HG02852 (cell line): Measurements from ENCODE around the gene ENOPH1.
"Not testable (repeated sequence)": the region's sequence is repeated elsewhere in the genome, so short reads cannot be mapped to it uniquely, and the experiment has no call there.

Experiments used
- ATAC-seq: cut with Tn5 transposase; IDR thresholded peaks from one replicate; pipeline ENCODE4 v1.9.1; 2021; ENCODE audit warnings: mild to moderate bottlenecking, moderate library complexity; ENCODE audit not compliant: unreplicated experiment

Gene ENOPH1

DNA sequence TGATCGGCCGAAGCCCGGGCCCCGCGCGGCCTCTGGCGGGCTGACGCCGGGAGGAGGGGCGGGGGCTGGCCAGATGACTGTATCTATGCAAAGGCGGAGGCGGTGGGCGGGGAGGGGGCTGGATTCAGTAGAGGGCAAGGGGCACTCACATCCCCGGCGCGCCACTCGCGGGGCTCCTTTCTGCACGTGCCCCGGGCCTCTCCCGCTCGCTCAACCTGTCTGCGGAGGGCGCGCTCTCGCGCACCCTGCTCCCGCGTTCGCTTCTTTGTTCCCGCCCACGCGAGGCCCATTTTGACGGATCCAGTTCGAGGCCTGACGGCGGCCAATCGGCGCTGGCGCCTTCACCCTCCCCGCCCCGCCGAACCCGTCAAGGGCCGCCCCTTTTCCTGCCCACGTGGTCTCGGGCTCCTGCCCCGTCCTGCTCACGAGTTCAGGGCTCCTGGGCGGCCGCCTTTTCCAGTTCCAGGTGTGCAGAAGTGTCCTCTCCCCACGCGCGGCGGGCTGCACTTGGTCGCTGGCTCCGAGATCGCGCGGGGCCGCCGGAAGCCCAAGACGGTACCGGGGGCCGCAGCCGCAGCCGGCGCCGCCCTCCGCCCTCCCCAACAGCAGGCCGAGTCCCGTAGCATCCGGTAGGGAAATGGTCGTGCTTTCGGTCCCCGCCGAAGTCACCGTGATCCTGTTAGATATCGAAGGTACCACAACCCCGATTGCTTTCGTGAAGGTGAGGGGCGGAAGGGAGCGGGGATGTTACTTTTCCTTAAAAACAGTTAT is at the start of gene ENOPH1, which contains the start of gene HNRNPDL:
Gene ENOPH1, plus strand, starts transcription at position 398 of the 771 bp plus-strand sequence. Its CDS starts 240 bp downstream, at position 638.
Gene HNRNPDL, minus strand, starts transcription at position 270 of the 771 bp plus-strand sequence. CDS start 772 bp downstream, outside the sequence.
- peak; percentile 74 for ATAC-seq

DNA sequence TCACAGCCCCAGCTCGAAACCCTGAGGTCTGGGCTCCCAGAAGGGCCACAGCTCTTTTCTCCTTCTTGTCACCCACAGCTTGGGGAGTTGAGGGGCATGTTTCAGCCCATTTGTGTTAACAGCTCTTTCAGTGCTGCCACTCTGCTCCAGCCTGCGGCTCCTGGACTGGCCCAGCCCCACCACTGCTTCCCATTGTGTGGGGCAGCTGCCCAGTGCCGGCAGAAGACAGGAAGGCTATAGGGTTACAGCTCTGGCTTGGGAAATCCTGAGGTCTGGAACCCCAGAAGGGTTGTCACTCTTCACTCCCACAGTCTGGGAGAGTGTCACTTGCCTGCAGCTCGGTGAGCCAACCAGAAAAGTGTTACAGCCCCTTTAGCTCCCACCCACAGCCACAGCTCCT is 49.6 kb upstream of the ENOPH1 start:
- no peak for ATAC-seq

DNA sequence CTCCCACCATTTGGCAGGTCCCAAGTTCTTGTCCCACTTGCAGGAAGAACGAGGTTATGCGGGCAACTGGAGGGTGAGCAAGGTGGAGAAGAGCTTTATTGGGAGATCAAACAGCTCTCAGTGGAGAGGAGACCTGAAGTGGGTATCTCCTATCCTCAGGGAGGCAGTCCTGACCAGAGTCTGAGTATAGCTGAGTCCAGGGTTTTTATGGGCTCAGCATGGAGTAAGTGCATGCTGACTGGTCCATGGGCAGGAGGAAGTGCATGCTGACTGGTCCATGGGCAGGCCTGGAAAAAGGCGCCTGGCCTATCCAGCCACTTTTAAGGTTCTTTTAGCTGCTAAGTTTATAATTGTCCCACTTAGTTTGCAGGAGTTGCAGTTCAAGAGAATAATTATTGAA is 49.2 kb upstream of the ENOPH1 start:
- ATAC-seq, result no peak

DNA sequence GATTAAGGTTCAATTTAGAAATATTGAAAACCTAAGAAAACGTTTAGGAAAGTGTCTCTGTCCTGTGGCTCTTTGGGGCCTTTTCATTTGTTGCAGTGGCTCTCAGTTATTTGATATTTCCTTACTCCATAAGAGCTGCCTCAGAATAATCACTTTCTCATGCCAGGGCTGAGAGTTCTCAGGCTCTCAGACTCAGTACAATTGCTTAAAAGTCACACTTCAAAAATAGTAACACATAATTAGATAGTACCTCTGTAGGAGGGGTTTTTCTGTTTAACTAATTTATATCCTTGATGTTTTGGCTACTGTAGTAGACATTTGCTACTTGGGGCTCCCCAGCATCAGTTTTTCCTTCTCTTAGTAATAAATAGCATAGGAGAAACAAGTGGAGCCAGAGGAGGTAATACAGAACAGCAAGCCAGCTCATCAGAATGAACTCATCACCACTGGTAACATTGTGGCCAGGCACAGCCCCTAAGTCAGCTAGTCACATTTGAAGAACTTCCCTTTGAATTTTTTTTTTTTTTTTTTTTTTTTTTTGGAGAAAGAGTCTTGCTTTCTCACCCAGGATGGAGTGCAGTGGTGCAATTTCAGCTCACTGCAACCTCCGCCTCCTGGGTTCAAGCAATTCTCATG is 48.6 kb upstream of the ENOPH1 start:
- ATAC-seq, result no peak

DNA sequence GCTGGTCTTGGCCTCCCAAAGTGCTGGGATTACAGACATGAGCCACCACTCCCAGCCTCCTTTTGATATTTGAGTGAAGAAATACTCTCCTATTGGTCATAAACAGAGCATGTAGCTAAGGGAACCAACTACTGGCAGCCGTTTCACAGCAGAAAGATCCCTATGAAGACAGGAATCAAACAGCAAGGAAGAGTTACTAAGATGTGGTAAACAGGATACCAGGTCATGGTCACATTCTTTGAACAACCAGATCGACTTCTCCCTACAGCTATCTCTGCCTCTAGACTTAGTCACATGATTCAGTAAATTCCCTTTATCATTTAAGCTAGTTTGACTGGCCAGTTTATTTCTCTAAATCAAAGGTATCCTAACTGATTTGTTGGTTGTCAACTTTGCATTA is 47.6 kb upstream of the ENOPH1 start:
- no peak for ATAC-seq

DNA sequence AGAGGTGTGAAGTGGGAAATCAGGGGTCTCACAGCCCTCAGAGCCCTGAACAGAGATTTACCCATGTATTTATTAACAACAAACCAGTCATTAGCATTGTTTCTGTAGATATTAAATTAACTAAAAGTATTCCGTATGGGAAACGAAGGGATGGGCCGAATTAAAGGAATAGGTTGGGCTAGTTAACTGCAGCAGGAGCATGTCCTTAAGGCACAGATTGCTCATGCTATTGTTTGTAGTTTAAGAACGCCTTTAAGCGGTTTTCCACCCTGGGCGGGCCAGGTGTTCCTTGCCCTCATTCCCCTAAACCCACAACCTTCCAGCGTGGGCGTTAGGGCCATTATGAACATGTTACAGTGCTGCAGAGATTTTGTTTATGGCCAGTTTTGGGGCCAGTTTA is 44.1 kb upstream of the ENOPH1 start:
- ATAC-seq, result not testable (repeated sequence)

DNA sequence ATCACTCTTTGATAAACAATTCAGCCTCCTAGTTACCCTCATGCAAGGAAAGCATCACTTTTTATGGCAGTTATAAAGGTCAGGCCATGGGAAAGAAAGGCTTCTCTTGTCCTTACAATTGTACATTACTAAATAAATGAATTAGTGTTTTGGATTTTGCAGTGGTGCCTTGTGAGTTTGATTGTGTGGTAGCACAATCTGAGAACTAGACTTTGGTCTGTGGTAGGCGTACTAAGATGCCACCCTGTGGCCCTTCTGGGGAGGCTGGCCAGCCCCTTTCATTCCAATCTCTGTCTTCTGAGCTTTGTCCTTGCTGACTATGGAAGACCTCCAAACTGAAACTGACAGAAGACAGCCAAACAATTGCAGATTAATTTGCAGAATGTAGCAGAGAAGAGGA is 42.0 kb upstream of the ENOPH1 start:
- no peak for ATAC-seq

DNA sequence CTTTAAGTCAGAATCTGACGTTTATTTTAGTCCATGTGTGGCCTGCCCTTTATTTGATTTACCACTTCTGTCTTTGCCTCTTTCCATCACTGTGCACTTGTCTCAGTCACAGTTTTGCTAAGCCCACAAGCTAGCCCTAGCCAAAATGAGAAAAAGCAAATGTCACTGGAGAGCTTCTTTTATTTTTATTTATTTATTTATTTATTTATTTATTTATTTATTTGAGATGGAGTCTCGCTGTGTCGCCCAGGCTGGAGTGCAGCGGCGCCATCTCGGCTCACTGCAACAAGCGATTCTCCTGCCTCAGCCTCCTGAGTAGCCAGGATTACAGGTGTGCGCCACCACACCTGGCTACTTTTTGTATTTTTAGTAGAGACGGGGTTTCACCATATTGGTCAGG is 40.3 kb upstream of the ENOPH1 start:
- ATAC-seq, result not testable (repeated sequence)

DNA sequence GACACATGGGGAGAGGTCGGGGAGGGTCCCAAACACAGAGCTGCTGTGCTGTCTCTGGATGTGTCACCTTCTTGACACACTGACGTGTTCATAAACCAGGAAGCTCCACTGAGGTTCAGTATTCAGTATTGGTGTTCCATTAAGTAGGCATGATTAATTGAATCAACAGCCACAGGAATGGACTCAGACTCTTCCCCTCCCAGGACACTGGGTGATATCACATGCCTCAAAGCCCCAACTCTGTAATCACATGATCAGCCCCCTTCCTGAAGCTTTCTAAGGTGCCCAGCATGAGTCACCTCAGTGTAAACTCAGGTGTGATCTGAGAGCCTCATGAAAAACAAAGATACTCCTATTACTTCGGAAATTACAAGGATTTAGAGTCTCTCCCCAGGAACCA is 35.5 kb upstream of the ENOPH1 start:
- ATAC-seq, result no peak

DNA sequence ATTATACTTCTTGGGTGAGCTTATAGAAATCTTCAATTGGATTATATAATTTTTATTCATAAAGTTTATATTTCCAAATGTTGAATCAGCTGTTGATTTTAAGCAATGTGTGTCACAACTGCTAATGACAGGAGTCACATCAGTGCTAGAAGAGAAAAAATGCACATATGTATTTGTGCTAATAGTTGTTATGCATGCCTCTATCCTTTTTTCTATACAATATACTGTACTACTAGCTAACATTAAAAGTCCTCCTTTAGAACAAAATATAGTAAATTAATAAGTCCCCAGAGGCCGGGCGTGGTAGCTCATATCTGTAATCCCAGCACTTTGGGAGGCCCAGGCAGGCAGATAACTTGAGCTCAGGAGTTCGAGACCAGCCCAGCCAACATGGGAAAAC is 32.9 kb upstream of the ENOPH1 start:
- no peak for ATAC-seq

DNA sequence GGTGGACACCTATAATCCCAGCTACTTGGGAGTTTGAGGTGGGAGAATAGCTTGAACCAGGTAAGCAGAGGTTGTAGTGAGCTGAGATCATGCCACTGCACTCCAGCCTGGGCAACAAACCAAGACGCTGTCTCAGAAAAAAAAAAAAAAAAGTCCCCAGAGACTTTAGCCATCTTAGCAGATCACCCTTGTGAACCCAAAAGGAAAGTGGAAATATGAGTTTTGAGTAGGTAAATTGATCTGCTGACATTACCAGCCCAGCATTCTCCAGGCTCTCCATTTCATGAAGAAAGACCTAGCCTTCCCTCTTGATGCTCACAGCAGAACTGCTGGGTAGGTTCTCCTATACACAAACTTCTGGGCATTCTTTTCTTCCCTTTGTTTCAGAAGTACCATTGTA is 32.1 kb upstream of the ENOPH1 start:
- no peak for ATAC-seq

DNA sequence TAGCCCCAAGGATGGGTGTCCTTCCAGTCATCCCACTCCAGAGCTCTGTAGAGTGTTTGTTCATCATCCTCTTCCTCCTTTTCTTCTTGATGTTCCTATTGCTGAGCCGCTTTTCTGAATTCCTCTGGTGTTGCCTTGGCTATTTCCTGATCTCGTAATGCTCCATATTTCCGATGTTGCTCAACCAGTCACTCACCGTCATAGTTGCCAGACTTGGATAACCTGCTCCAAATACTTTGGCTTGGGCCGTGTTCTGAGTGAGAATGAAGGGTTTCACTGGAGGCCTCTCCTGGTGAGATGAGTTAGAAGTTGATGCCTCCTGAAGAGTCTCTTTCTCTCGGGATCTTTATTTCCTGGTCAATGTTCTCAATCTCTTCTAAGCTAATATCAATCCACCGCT is 28.8 kb upstream of the ENOPH1 start:
- ATAC-seq, result no peak

DNA sequence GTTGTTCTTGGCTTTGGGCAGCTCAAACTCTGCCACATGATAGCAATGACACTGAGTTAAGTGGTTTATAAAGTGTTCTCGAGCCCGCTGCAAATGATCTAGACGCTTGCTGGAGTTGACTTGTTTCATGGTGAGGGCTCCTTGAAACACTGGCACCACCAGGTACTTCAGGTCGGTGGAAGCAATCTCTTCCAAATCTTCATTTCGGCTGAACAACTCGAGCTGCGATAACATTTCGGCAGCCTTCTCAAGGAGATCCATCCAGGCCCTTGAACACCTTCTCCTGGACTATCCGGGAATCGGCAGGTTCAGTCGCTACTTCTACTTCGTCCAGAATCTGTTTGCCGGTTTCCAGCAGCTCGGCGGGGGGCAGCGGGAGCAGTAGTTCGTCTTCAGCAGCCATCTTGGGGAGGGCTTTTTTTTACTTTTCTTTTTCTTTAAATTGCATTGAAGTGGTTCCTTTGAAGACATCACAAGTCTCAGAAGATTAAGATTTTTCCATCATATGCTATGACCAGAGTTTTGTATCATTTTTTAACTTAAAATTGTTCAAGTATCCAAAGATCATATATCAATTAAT is 28.1 kb upstream of the ENOPH1 start:
- ATAC-seq, result no peak

DNA sequence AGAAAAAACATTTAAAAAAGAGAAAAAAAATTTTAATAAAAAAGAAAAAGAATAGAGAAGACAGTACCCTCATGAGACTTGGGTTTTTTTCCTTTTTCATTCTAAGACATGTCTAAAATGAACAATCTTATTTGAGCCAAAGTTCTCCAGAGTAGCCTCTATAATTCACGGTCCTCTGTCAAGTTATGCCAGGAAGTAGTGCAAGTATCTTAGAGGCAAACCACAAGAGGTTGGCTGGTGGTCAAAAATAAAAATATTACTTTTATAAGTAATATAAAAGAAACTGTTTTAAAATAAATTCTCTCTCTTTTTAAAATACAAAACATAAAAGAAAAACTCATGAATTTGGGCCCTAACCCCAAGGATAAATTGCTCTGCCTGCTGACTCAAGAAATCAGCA is 26.7 kb upstream of the ENOPH1 start:
- ATAC-seq, result no peak

DNA sequence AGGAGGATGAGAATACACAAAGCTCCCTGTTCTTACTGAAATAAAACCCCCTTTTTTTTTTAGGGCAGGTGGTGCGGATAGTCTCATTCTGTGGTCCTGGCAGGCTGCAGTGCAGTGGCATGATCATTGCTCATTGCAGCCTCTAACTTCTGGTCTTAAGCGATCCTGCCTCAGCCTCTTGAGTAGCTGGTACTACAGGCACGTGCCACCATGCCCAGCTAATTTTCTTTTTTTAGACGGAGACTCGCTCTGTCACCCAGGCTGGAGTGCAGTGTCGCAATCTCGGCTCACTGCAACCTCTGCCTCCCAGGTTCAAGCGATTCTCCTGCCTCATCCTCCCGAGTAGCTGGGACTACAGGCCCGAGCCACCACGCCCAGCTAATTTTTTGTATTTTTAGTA is 15.3 kb upstream of the ENOPH1 start:
- ATAC-seq, result not testable (repeated sequence)

DNA sequence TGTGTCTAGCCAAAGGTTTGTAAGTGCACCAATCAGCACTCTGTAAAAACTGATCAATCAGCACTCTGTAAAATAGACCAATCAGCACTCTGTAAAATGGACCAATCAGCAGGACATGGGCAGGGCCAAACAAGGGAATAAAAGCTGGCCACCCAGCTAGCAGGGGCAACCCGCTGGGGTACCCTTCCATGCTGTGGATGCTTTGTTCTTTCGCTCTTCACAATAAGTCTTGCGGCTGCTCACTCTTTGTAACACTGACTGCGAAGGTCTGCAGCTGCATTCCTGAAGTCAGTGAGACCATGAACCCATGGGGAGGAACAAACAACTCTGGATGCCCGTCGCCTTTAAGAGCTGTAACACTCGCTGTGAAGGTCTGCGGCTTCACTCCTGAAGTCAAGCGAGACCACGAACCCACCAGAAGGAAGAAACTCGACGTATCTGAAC is 14.4 kb upstream of the ENOPH1 start:
- ATAC-seq, result no peak

DNA sequence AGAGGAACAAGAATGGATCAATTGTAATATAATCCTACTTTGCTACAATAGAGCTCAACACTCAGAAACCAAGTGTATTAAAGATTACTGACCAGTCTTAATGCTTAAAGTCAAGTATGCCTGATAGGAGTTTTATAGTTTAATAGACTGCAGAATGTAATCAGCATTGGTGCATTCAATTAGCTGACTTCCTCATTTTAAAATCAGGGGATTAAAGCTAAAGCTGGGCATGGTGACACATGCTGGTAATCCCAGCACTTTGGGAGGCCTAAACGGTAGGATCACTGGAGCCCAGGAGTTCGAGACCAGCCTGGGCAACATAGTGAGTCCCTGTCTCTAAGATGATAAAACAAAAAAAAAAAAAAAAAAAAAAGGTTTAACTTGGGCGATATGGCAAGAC is 10.9 kb upstream of the ENOPH1 start:
- no peak for ATAC-seq

DNA sequence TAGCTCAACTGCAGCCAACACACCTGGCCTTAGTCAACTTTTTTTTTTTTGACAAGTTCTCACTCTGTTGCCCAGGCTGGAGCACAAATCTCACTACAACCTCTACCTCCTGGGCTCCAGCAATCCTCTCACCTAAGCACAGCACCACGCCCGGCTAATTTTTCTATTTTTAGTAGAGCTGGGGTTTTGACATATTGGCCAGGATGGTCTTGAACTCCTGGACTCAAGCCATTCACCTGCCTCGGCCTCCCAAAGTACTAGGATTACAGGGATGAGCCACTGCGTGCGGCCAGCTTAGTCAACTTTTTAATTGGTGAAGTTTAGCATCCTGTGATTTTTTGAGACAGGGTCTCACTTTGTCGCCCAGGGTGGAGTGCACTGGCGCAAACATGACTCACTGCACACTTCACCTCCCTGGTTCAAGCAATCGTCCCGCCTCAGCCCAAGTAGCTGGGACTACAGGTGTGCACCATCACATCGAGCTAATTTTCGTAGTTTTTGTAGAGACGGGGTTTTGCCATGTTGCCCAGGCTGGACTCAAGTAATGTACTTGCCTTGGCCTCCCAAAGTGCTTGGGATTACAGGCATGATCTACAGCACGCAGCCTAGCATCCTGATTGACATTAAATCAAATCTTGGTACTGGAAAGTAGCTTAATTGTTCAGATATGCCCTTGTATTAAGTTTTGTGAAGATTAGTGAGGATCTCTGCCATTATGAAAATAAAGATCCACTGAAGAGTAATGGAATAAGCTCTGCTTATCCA is 8.4 kb upstream of the ENOPH1 start:
- ATAC-seq, result no peak

DNA sequence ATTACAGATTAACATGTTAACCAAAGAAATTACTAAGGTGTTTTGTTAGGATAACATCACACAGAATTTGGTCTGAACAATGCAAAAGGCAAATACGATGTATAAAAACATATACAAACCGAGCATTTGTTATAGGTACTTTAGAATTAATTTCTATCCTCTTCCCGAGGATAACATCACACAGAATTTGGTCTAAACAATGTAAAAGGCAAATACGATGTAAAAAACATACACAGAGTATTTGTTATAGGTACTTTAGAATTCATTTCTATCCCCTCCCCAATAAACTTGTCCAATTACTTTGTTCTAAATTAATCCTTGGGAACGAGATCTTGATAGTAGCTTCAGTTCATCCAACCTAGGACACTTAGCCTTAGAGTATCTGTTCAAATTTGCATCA is 7.8 kb upstream of the ENOPH1 start:
- ATAC-seq, result no peak

DNA sequence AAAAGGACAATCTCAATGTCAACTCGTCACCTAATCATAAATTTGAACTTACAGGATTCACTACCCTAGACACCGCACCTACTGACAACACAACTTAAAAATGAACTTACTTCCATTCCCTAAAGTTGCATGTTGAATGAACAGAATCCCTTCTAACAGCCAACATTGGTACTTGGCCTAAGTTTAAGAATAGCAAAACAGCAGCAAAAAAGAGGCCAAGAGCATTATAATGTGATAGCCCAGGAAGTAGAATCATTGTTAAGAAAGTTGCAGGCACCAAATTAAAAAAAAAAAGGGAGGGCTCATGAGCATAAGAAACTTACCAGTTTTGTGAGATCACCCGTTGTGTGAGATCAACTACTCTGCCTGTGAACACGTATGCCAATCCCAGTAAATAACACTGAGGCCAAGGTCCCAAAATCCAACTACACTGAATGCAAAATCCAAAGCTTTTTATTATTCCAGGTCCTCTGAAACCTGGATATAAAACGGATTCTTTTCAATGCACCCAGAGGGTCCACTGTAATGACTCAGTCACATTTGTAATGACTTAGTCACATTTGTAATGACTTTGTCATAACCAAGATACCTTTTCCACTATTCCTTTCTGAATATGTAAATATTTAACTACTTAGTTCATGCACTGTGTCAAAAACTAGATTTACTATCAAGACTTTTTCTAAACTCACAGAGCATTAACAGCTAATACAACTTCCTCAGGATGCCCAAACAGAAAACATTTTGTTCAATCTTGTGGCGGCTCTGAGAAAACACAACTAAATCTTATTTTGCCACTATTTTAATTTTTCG is 6.9 kb upstream of the ENOPH1 start:
- ATAC-seq, result no peak
